PC-9 (cell line): Measurements from ENCODE around the gene AIRE. TPM values are rescaled to one million over a fixed set of nuclear protein-coding genes. Genes with fewer than 3 reads are reported as not detected.

Source experiments
- BruUV-seq: library from RNA; stranded (reverse); fragments of 400-500 nt; replicated peaks from 2 replicates; lab custom pipeline; 2021; lab: Mats Ljungman, UMichigan
- CTCF ChIA-PET: fragments of 300-600 bp; sonication (Branson Sonifier 250); formaldehyde crosslinking; loops from one replicate; lab custom pipeline; 2022; ENCODE audit warnings: antibody characterized with exemption; lab: Charles Lee
- POLR2A ChIA-PET: fragments of 300-600 bp; sonication (Branson Sonifier 250); formaldehyde crosslinking; loops from one replicate; lab custom pipeline; 2022; ENCODE audit warnings: antibody characterized with exemption; ENCODE audit not compliant: unreplicated experiment; lab: Charles Lee
- DNase-seq, 2 experiments: peaks; one replicate each; pipeline versions ENCODE4 v3.0.0 to v3.0.0-alpha.2; 2015 to 2022; ENCODE audit warnings: mixed read lengths in 1 of 2
- H2AFZ ChIP-seq: fragments of 200-600 bp; sonication (generic); 2 replicates; pipeline ENCODE4 v1.8.1; 2017; ENCODE audit warnings: antibody characterized with exemption
- H3F3A ChIP-seq: fragments of 200-600 bp; sonication (generic); 2 replicates; pipeline ENCODE4 v1.8.1; 2017; ENCODE audit warnings: antibody characterized with exemption, mild to moderate bottlenecking, low read depth; ENCODE audit not compliant: insufficient read depth
- H3K27ac ChIP-seq: fragments of 200-600 bp; sonication (generic); 2 replicates; pipeline ENCODE4 v1.6.1; 2016; ENCODE audit warnings: mixed run types
- H3K27me3 ChIP-seq: fragments of 200-600 bp; sonication (generic); 2 replicates; pipeline ENCODE4 v1.6.1; 2016; ENCODE audit warnings: low read depth, mixed run types; ENCODE audit not compliant: insufficient read depth
- H3K36me3 ChIP-seq: fragments of 200-600 bp; sonication (generic); 2 replicates; pipeline ENCODE4 v1.6.1; 2016; ENCODE audit warnings: low read depth, mixed run types
- H3K4me1 ChIP-seq: fragments of 200-600 bp; sonication (generic); replicated peaks from 2 replicates; pipeline ENCODE4 v1.6.1; 2016; ENCODE audit warnings: mixed run types; ENCODE audit not compliant: insufficient read depth
- H3K4me2 ChIP-seq: fragments of 200-600 bp; sonication (generic); 2 replicates; pipeline ENCODE4 v1.6.1; 2017; ENCODE audit warnings: mixed run types
- H3K4me3 ChIP-seq: fragments of 200-600 bp; sonication (generic); 2 replicates; pipeline ENCODE4 v1.6.1; 2016; ENCODE audit warnings: mixed run types
- H3K79me2 ChIP-seq: fragments of 200-600 bp; sonication (generic); 2 replicates; pipeline ENCODE4 v1.6.1; 2017; ENCODE audit warnings: low read depth, mixed run types
- H3K9me2 ChIP-seq: fragments of 200-600 bp; sonication (generic); 2 replicates; pipeline ENCODE4 v1.8.1; 2017; ENCODE audit warnings: mild to moderate bottlenecking; ENCODE audit not compliant: insufficient read depth
- H3K9me3 ChIP-seq: fragments of 200-600 bp; sonication (generic); 2 replicates; pipeline ENCODE4 v1.8.1; 2016; ENCODE audit warnings: low read depth; ENCODE audit not compliant: insufficient read depth
- H4K20me1 ChIP-seq: fragments of 200-600 bp; sonication (generic); 2 replicates; pipeline ENCODE4 v1.8.1; 2017; ENCODE audit not compliant: insufficient read depth
- CTCF ChIP-seq: fragments of 200-600 bp; sonication (generic); conservative IDR thresholded peaks from 2 replicates; pipeline ENCODE4 v1.6.1; 2017; ENCODE audit warnings: mixed run types, antibody characterized with exemption, mild to moderate bottlenecking, moderate library complexity
- EZH2 ChIP-seq: fragments of 200-600 bp; sonication (generic); IDR thresholded peaks from 2 replicates; pipeline ENCODE4 v1.8.0; 2017; ENCODE audit warnings: antibody characterized with exemption, low read depth
- intact Hi-C: fragments of 100-400 bp; cut with micrococcal nuclease; formaldehyde crosslinking; loops from one replicate; pipeline ENCODE4 v1.10.0; 2022; ENCODE audit not compliant: unreplicated experiment
- total RNA-seq: library from RNA; stranded (reverse); gene quantifications from 2 replicates; pipeline ENCODE4 v1.2.3, GENCODE V29; 2021

Gene AIRE
- total RNA-seq, 1 experiment from 2014 or later = not detected

- Histone ChIP-seq H2AFZ (no peak overlapping the region), H3K4me3 (no peak overlapping the region), H3K36me3 (no peaks in the 10 kb centered on the region), H3K27ac (no peak overlapping the region), H3F3A (0 out of 2 replicates have a peak, but pooled peaks cover 3% of the 10 kb centered on the region), H3K4me1 (no peaks in the 10 kb centered on the region), H3K27me3 (no peaks in the 10 kb centered on the region), H3K9me2 (no peaks in the 10 kb centered on the region), H3K4me2 (no peak overlapping the region), H3K9me3 (no peaks in the 10 kb centered on the region), H3K79me2 (no peaks in the 10 kb centered on the region), H4K20me1 (no peaks in the 10 kb centered on the region)
- ChIA-PET POLR2A (no interaction called here), CTCF (no interaction called here)
- no TSS peak for BruUV-seq
- no peak for DNase-seq
- no peak for TF ChIP-seq CTCF
- no peak for TF ChIP-seq EZH2
- intact Hi-C loops = no loop called here
These were observed 13.3 kb upstream of the AIRE start for GRCh38 chr21:44272284-44272858.

GRCh38 chr21:44273046-44273445 lies 12.6 kb upstream of the AIRE start:
- Histone ChIP-seq H3F3A (0 out of 2 replicates have a peak, but pooled peaks cover 3% of the 10 kb centered on the region), H2AFZ (no peak overlapping the region), H4K20me1 (no peaks in the 10 kb centered on the region), H3K27me3 (no peaks in the 10 kb centered on the region), H3K9me2 (no peaks in the 10 kb centered on the region), H3K79me2 (no peaks in the 10 kb centered on the region), H3K9me3 (no peaks in the 10 kb centered on the region), H3K4me1 (no peaks in the 10 kb centered on the region), H3K4me2 (no peak overlapping the region), H3K4me3 (no peak overlapping the region), H3K36me3 (no peaks in the 10 kb centered on the region), H3K27ac (no peak overlapping the region)
- no TSS peak for BruUV-seq
- ChIA-PET POLR2A (no interaction called here), CTCF (no interaction called here)
- TF ChIP-seq EZH2 = no peak
- TF ChIP-seq CTCF = no peak
- no peak for DNase-seq
- intact Hi-C loops = no loop called here

GRCh38 chr21:44275041-44275440 lies 10.6 kb upstream of the AIRE start:
- Histone ChIP-seq H3F3A (0 out of 2 replicates have a peak, but pooled peaks cover 3% of the 10 kb centered on the region), H3K4me2 (no peak overlapping the region), H3K9me2 (no peaks in the 10 kb centered on the region), H3K36me3 (no peaks in the 10 kb centered on the region), H3K9me3 (no peaks in the 10 kb centered on the region), H3K4me1 (no peaks in the 10 kb centered on the region), H4K20me1 (no peaks in the 10 kb centered on the region), H2AFZ (no peak overlapping the region), H3K27ac (no peak overlapping the region), H3K4me3 (no peak overlapping the region), H3K27me3 (no peaks in the 10 kb centered on the region), H3K79me2 (no peaks in the 10 kb centered on the region)
- CTCF ChIA-PET = no interaction called here
- POLR2A ChIA-PET = no interaction called here
- BruUV-seq = no TSS peak
- TF ChIP-seq CTCF (no peak), EZH2 (no peak)
- intact Hi-C loops = no loop called here
- no peak for DNase-seq
